ENCODE data around the gene EDAR.

- TF ChIP-seq EP300 (IDR thresholded peaks at IDR 0.05; ENCODE audit: borderline replicate concordance): no peak
- TF ChIP-seq RAD21 (IDR thresholded peaks at IDR 0.05; ENCODE audit: low read depth): no peak
Measured at GRCh38 chr2:108925735-108926134, 63.3 kb downstream of the EDAR start.

Measured in Ishikawa (cell line).